Lung (tissue), 13 donors: ENCODE results near the gene EMD. TPM values are rescaled to one million over a fixed set of nuclear protein-coding genes. Genes with fewer than 3 reads are reported as not detected.

Experiments
- ATAC-seq: fragments of 200-7000 bp; cut with Tn5 transposase; one replicate; pipeline ENCODE4 v1.9.1; 2020; ENCODE audit warnings: moderate number of reproducible peaks; ENCODE audit not compliant: insufficient read depth, low FRiP score
- DNase-seq, 3 donors: peaks; one replicate each; pipeline ENCODE4 v3.0.0-alpha.2; 2013 to 2017
- H3K27ac ChIP-seq, 2 donors: one replicate each; pipeline ENCODE4 v1.5.1; 2013; ENCODE audit warnings: mild to moderate bottlenecking in 2 of 2, moderate library complexity in 2 of 2, control low read depth in 1 of 2, inconsistent platforms in 1 of 2, low read depth in 1 of 2, low read length in 1 of 2
- H3K27me3 ChIP-seq, 3 donors: one replicate each; pipeline ENCODE4 v1.5.1; 2013; ENCODE audit warnings: low read length in 2 of 3; ENCODE audit not compliant: control insufficient read depth in 3 of 3, insufficient read depth in 3 of 3
- H3K36me3 ChIP-seq, 4 donors: one replicate each; pipeline ENCODE4 v1.5.1; 2013; ENCODE audit warnings: low read length in 4 of 4, mild to moderate bottlenecking in 1 of 4, moderate library complexity in 1 of 4; ENCODE audit not compliant: control insufficient read depth in 4 of 4, insufficient read depth in 4 of 4
- H3K4me1 ChIP-seq, 5 donors: one replicate each; pipeline ENCODE4 v1.5.1; 2013; ENCODE audit warnings: low read length in 5 of 5, mild to moderate bottlenecking in 2 of 5, moderate library complexity in 1 of 5; ENCODE audit not compliant: control insufficient read depth in 5 of 5, insufficient read depth in 5 of 5
- H3K4me3 ChIP-seq: one replicate; pipeline ENCODE4 v1.5.1; 2013; ENCODE audit warnings: mild to moderate bottlenecking, control low read depth, moderate library complexity
- H3K9ac ChIP-seq, 2 donors: one replicate each; pipeline ENCODE4 v1.5.1; 2013; ENCODE audit warnings: low read length in 2 of 2, control low read depth in 1 of 2; ENCODE audit not compliant: insufficient read depth in 1 of 2
- H3K9me3 ChIP-seq, 4 donors: one replicate each; pipeline ENCODE4 v1.5.1; 2013; ENCODE audit warnings: low read length in 3 of 4, mild to moderate bottlenecking in 1 of 4, moderate library complexity in 1 of 4; ENCODE audit not compliant: control insufficient read depth in 4 of 4, insufficient read depth in 3 of 4
- CTCF ChIP-seq: IDR thresholded peaks from 2 replicates; pipeline ENCODE4 v1.5.1; 2012; ENCODE audit warnings: mild to moderate bottlenecking; ENCODE audit errors: control extremely low read depth, extremely low read depth
- WGBS, 2 donors: extraction: QIAGEN DNeasy Blood & Tissue Kit; methylation state at CpG; one replicate each; pipeline ENCODE4 v1.1.7; 2013; 5-methylcytosine and 5-hydroxymethylcytosine counted together
- polyA plus RNA-seq, 2 donors: library from polyadenylated mRNA; stranded (reverse); fragments of 200-250 nt; gene quantifications; one replicate each; pipeline ENCODE4 v1.2.1, GENCODE V29; 2013
- small RNA-seq: library from RNA; depleted of rRNA; stranded (forward); fragments of <200 nt; gene quantifications from one replicate; pipeline ENCODE3, GENCODE V24; 2014; ENCODE audit warnings: low replicate concordance
- total RNA-seq, 2 donors: library from RNA; depleted of rRNA in 1 of 2; stranded (reverse); fragments of >200 nt in 1 of 2; gene quantifications; one replicate each; pipeline ENCODE4 v1.2.1, GENCODE V29; 2014 to 2021
- donor health status: control.
- donor health status: control.
- donor health status: Bipolar disorder and iron deficiency.
- donor health status: healthy.
- donor health status: DM: yes; HTN: yes; CAD: no.

EMD gene
- total and polyA plus RNA-seq, 4 donors = 33.0 to 108 (median 74.8) TPM

GRCh38 chrX:154430916-154431315 is 51.8 kb downstream of the EMD start:
- Histone ChIP-seq H3K36me3 (peaks cover 0 to 11% (median 5%) of the 10 kb centered on the region in 4 donors), H3K27ac (peak overlapping the region in 1 of 2 donors; percentile 68), H3K4me1 (peaks cover 0 to 5% (median 5%) of the 10 kb centered on the region in 5 donors), H3K27me3 (no peaks in the 10 kb centered on the region), H3K9ac (no peak overlapping the region), H3K9me3 (peaks cover 0 to 8% (median 0%) of the 10 kb centered on the region in 4 donors), H3K4me3 (no peak overlapping the region)
- TF ChIP-seq CTCF = no peak
- WGBS, 2 donors = 24 to 67% methylated on average over 6 to 7 of the region's 7 CpGs
- ATAC-seq (no peak), DNase-seq (no peak)

Small RNAs within 50 kb of the gene (small RNA-seq; reads per million reads assigned to genes)
- not detected for gene SNORA70

Other genes starting within 250 kb of the EMD start
- gene OPN1LW, start 235.1 kb upstream of the EMD start, total RNA-seq = not detected
- gene OPN1LW, start 235.1 kb upstream of the EMD start, polyA plus RNA-seq = not detected
- not detected for gene OPN1MW, start 196.7 kb upstream of the EMD start, total RNA-seq
- gene OPN1MW, start 196.7 kb upstream of the EMD start, polyA plus RNA-seq = not detected
- not detected for gene OPN1MW2, start 159.5 kb upstream of the EMD start, total RNA-seq
- not detected for gene OPN1MW2, start 159.5 kb upstream of the EMD start, polyA plus RNA-seq
- gene OPN1MW3, start 121.7 kb upstream of the EMD start, total RNA-seq = not detected
- not detected for gene OPN1MW3, start 121.7 kb upstream of the EMD start, polyA plus RNA-seq
- not detected for gene TEX28, start 84.2 kb upstream of the EMD start, total RNA-seq
- gene TEX28, start 84.2 kb upstream of the EMD start, polyA plus RNA-seq = under 1 TPM in 1 of 2 donors, not detected in 1; 0.02 TPM
- gene TKTL1, start 83.5 kb upstream of the EMD start, total RNA-seq = 1 to 10 TPM in 1 of 2 donors, under 1 TPM in 1; 0.18 to 1.5 TPM
- under 1 TPM in 1 of 2 donors, not detected in 1; 0.54 TPM for gene TKTL1, start 83.5 kb upstream of the EMD start, polyA plus RNA-seq
- gene FLNA, start 4.7 kb upstream of the EMD start, total RNA-seq = 1,000 to 10,000 TPM in 1 of 2 donors, 100 to 1,000 TPM in 1; 602 to 1,802 TPM
- 100 to 1,000 TPM; 645 to 783 TPM for gene FLNA, start 4.7 kb upstream of the EMD start, polyA plus RNA-seq
- 1,000 to 10,000 TPM; 2,479 to 3,133 TPM for gene RPL10, start 19.1 kb downstream of the EMD start, total RNA-seq
- gene RPL10, start 19.1 kb downstream of the EMD start, polyA plus RNA-seq = 1,000 to 10,000 TPM; 4,111 to 4,258 TPM
- gene DNASE1L1, start 30.0 kb downstream of the EMD start, total RNA-seq = 10 to 100 TPM; 12.5 to 41.0 TPM
- gene DNASE1L1, start 30.0 kb downstream of the EMD start, polyA plus RNA-seq = 10 to 100 TPM; 28.2 to 52.3 TPM
- gene TAFAZZIN, start 32.2 kb downstream of the EMD start, total RNA-seq = 10 to 100 TPM; 28.4 to 48.9 TPM
- 10 to 100 TPM; 39.7 to 61.2 TPM for gene TAFAZZIN, start 32.2 kb downstream of the EMD start, polyA plus RNA-seq
- 100 to 1,000 TPM in 1 of 2 donors, 10 to 100 TPM in 1; 73.7 to 142 TPM for gene ATP6AP1, start 49.4 kb downstream of the EMD start, total RNA-seq
- 100 to 1,000 TPM in 1 of 2 donors, 10 to 100 TPM in 1; 84.1 to 220 TPM for gene ATP6AP1, start 49.4 kb downstream of the EMD start, polyA plus RNA-seq
- 100 to 1,000 TPM in 1 of 2 donors, 10 to 100 TPM in 1; 64.0 to 116 TPM for gene GDI1, start 57.9 kb downstream of the EMD start, total RNA-seq
- gene GDI1, start 57.9 kb downstream of the EMD start, polyA plus RNA-seq = 100 to 1,000 TPM; 116 to 130 TPM
- gene FAM50A, start 64.8 kb downstream of the EMD start, total RNA-seq = 10 to 100 TPM; 23.4 to 74.4 TPM
- 100 to 1,000 TPM; 106 to 202 TPM for gene FAM50A, start 64.8 kb downstream of the EMD start, polyA plus RNA-seq
- gene PLXNA3, start 79.0 kb downstream of the EMD start, total RNA-seq = 10 to 100 TPM; 17.3 to 61.1 TPM
- gene PLXNA3, start 79.0 kb downstream of the EMD start, polyA plus RNA-seq = 10 to 100 TPM; 10.2 to 16.1 TPM
- 10 to 100 TPM; 10.3 to 26.4 TPM for gene LAGE3, start 100.0 kb downstream of the EMD start, total RNA-seq
- gene LAGE3, start 100.0 kb downstream of the EMD start, polyA plus RNA-seq = 10 to 100 TPM; 21.5 to 32.0 TPM
- gene UBL4A, start 107.3 kb downstream of the EMD start, total RNA-seq = 10 to 100 TPM; 22.9 to 38.2 TPM
- gene UBL4A, start 107.3 kb downstream of the EMD start, polyA plus RNA-seq = 10 to 100 TPM; 21.3 to 39.6 TPM
- gene SLC10A3, start 111.3 kb downstream of the EMD start, total RNA-seq = 10 to 100 TPM; 11.1 to 30.9 TPM
- 10 to 100 TPM; 27.3 to 33.0 TPM for gene SLC10A3, start 111.3 kb downstream of the EMD start, polyA plus RNA-seq
- gene FAM3A, start 136.9 kb downstream of the EMD start, total RNA-seq = 10 to 100 TPM; 21.5 to 48.6 TPM
- 10 to 100 TPM; 43.9 to 61.2 TPM for gene FAM3A, start 136.9 kb downstream of the EMD start, polyA plus RNA-seq
- gene G6PD, start 167.6 kb downstream of the EMD start, total RNA-seq = 100 to 1,000 TPM in 1 of 2 donors, 10 to 100 TPM in 1; 24.3 to 106 TPM
- gene G6PD, start 167.6 kb downstream of the EMD start, polyA plus RNA-seq = 10 to 100 TPM; 55.4 to 75.6 TPM
- gene IKBKG, start 168.3 kb downstream of the EMD start, total RNA-seq = 10 to 100 TPM; 12.0 to 58.3 TPM
- gene IKBKG, start 168.3 kb downstream of the EMD start, polyA plus RNA-seq = 10 to 100 TPM; 23.1 to 49.6 TPM
- not detected for gene CTAG1A, start 205.8 kb downstream of the EMD start, total RNA-seq
- not detected for gene CTAG1A, start 205.8 kb downstream of the EMD start, polyA plus RNA-seq
- gene CTAG1B, start 240.0 kb downstream of the EMD start, total RNA-seq = not detected
- gene CTAG1B, start 240.0 kb downstream of the EMD start, polyA plus RNA-seq = not detected